GM10248 (cell line): Measurements from ENCODE around the gene CRADD.
"Not testable (repeated sequence)": the region's sequence is repeated elsewhere in the genome, so short reads cannot be mapped to it uniquely, and the experiment has no call there.

Source experiments
- CTCF ChIA-PET: fragments of 300-600 bp; sonication (Branson Sonifier 250); formaldehyde crosslinking; extraction: SDS; loops from one replicate; lab custom pipeline; 2021; ENCODE audit warnings: antibody characterized with exemption; lab: Yijun Ruan, JAX
- POLR2A ChIA-PET: fragments of 350-650 bp; sonication (Branson Sonifier 250); formaldehyde crosslinking; extraction: SDS; loops from one replicate; lab custom pipeline; 2020; ENCODE audit warnings: antibody characterized with exemption; lab: Yijun Ruan, JAX
- DNase-seq: peaks from one replicate; pipeline ENCODE4 v3.0.0; 2012; ENCODE audit errors: extremely low spot score
- CTCF ChIP-seq: IDR thresholded peaks from 2 replicates; pipeline ENCODE4 v1.5.1; 2012; ENCODE audit warnings: mild to moderate bottlenecking, low read depth; ENCODE audit errors: extremely low read depth, missing control alignments, control extremely low read depth

CRADD gene

DNA sequence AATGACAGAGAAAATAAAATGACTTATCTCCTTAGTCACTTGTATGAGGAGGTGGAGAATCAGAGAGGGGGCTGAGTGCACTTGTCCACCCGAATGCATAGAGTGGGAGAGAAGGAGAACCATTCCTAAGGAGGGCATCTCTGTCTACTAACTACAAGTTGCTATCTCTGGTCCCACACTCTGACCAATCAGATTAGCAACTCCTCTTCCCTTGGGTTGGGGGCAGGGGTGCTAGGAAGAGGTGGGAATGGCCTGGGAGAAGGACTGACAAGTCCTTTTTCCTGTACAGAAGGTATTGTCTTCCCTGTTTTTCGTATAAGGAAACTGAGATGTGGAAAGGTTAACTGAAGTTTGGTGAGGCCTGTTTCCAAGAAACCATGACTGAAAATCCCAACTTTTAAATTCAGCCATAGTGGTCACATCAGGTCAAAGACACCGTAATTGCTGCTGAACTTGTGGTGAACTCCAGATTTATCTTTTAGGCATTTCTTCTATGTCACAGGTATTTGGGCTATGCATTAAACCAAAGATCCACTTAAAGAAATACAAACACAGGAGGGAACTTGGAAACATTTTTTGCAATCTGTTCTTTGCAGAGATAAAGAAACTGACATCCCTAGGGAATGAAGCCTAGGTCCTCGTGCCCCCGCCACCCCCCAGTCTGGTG is 207.8 kb downstream of the CRADD start:
- no peak for TF ChIP-seq CTCF
- ChIA-PET POLR2A (no interaction called here), CTCF (no interaction called here)
- DNase-seq: no peak

DNA sequence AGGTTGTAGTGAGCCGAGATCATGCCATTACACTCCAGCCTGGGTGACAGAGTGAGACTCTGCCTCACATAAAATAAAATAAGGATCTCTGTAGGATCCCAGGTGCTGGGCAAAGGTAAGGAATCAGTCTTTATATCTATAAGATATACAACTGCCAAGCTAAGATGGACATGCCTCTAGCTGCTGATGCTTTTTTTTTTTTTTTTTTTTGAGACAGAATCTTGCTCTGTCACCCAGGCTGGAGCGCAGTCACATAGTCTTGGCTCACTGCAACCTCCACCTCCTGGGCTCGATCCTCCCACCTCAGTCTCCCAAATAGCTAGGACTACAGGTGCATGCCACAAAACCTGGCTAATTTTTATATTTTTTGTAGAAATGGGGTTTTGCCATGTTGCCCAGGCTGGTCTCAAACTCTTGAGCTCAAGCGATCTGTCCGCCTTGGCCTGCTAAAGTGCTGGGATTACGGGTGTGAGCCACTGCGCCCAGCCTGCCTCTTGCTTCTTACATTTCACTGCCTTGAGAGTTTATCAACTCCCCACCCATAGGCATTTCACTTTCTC is 208.9 kb downstream of the CRADD start:
- DNase-seq, POLR2A ChIA-PET: not testable (repeated sequence)
- CTCF ChIA-PET: interaction anchor here (1.8 kb wide), 1 partner anchor 216 kb away, joined by 4 read pairs; no protein-coding TSS in a partner anchor

GRCh38 chr12:93886533-93887511 is 209.6 kb downstream of the CRADD start:
- ChIA-PET POLR2A (no interaction called here), CTCF (interaction anchor here (1.8 kb wide), 2 partner anchors 9 to 216 kb away, joined by 4 read pairs; no protein-coding TSS in a partner anchor)
- TF ChIP-seq CTCF: no peak
- DNase-seq: no peak

GRCh38 chr12:93888964-93889363 is 211.8 kb downstream of the CRADD start:
- ChIA-PET CTCF (interaction anchor here (1.8 kb wide), 1 partner anchor 11 kb away, joined by 4 read pairs; no protein-coding TSS in a partner anchor), POLR2A (no interaction called here)
- no peak for DNase-seq
- no peak for TF ChIP-seq CTCF

DNA sequence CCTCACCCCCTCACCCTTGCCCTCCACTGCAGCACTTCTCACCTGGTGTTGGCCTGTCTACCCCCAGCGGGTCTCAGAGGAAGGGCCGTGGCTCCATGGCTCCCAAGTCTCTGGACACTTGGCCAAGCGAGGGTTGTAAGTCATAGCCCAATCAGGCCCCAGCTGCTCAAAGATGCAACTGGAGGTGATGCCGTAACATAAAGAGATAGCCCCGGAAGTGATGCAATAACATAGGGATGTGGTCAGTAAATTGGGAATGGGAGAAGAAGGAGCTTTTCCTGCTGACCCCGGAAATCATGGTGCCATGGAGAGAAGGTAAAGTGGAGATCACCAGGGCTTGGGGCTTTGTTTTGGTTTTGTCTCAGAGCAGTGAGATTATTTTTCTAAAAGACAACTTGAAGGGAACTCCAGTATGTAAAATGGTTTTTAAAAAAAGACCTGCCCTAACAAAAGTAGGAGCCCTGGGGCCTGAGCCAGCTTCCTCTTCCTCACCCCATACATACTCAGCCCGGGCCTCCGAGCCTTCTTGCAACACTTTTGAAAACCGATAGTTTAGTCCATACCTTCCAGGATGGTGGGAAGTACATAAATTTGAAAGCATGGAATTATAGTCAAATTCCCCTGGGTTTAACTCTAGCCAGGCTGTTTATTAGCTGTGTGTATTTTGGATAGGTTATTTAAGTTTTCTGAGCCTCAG is 212.5 kb downstream of the CRADD start:
- CTCF ChIA-PET: no interaction called here
- DNase-seq: no peak
- POLR2A ChIA-PET: no interaction called here
- no peak for TF ChIP-seq CTCF

- ChIA-PET POLR2A (no interaction called here), CTCF (interaction anchor here (1.5 kb wide), 1 partner anchor 208 kb away, joined by 3 read pairs; no protein-coding TSS in a partner anchor)
- TF ChIP-seq CTCF: no peak
- no peak for DNase-seq
Measured at GRCh38 chr12:93892423-93893268, 215.5 kb downstream of the CRADD start.
